Measurements from ENCODE around the gene KHDRBS2.
"Not testable (repeated sequence)": the region's sequence is repeated elsewhere in the genome, so short reads cannot be mapped to it uniquely, and the experiment has no call there.

The KHDRBS2 gene

DNA sequence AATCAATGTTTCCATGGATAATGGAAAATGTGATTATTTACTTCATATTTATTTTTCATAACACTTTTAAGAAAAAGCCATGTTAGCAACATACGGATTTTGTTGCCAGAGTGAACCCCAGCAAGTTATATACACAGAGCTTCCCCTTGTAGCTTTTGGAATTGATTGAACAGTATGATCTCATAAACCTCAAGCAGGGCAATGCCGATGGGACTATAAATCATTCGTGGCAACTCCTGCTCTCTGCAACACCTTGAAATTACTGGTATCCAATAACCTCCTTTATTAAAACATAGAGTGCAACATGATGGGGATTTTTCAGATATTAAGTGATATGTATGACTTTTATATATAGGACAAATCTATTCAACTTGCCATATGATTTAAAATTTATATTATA lies 428.5 kb downstream of the KHDRBS2 start:
- DNase-seq (ENCODE audit: low spot score) = no peak

DNA sequence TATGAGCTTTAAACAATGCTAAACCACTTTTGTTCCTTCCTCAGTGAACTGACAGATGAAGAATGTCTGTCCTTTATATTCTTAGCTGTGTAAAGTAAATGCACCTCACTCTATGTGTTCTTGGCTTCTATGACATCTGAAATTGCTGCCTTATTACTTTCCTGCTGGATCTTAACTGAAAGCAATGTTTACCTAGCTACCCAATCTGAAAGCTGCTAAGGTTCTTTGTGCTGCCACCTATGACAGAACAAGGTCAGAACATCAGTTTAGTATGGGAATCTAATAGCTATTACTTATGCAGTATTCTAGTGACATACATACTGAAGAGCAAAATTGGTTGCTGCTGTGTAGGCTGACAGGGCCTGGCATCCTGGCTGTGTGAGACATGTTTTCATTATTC lies 444.1 kb downstream of the KHDRBS2 start:
- DNase-seq (ENCODE audit: low spot score) = no peak

DNA sequence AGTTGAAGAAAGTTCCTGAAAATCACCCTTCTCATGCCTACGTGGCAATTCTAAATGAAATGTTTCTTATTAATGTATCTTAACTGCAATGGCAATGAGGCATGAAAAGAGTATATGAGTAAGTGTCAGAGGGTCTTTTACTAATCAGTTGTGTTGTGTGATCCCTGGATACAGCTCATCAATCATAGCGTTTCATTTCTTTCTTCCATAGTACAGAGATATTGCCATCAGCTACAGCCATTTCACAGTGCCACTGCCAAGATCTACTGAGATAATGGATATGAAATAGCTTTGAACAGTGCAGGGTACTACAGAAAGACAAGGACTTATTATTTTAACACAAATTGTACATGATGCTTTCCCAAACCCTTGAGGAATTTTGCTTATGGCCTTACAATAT lies 450.8 kb downstream of the KHDRBS2 start:
- DNase-seq (ENCODE audit: low spot score) = no peak

DNA sequence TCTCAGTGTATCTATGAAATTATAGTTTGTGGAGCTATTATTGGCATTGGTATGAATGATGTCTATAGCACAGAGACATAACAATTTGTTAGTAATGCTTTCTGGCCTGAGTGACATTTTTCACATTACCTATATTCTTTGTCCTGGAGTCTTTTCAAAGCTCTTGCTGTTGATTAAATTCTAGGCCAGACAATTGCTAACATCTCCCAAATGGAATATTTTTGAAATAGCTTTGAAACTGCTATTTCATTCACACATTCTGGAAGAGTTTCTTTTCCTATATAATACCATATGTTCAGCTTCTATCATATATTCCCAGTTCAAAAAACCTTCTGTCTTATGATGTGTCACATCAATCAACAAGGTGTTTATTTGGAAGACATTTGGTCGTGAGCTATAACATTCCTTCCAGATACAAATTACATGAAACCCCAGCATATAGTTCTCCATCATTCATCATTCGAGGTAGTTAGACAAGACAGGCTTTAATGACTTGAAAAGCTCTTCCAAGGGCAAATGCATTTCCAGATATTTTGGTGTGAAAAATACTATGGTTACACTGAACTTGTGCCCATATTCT lies 452.8 kb downstream of the KHDRBS2 start:
- DNase-seq (ENCODE audit: low spot score) = no peak

DNA sequence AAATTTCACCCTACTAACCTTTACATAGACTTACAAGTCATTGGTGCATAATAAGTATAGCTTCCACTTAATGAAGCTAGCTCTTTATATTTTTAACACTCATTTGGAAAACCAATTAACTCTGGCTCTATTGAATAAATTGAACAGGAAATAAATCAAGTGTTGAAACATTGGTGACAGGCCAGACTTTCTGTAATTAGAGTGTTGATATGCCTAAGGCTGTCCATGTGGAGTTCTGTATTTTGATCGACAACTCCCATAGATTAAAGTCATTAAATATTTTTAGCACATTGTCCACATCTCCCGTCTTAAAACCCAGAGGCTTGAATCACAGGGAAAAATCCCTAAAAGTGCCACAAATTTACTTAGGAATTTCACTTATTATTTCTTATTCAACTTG lies 468.3 kb downstream of the KHDRBS2 start:
- no peak for DNase-seq (ENCODE audit: low spot score)

DNA sequence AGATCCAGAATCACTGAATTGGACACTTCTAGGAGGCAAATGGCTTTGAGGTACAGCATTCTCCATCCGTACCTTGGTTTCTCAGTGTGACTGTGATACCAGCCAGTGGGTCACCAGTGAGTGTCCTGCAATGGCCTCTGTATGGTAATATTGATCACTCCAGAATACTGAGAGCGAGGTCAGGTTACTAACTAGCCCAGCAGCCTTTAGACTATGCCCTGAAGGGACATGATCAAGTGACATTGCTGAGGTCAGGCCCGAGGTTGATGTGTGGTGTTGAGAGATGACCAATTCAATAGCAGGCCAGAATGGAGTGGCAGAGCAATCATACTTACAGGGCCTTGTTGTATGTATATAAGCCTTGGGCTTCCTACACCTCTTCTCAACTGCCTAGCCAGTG lies 476.0 kb downstream of the KHDRBS2 start:
- DNase-seq (ENCODE audit: low spot score) = no peak

DNA sequence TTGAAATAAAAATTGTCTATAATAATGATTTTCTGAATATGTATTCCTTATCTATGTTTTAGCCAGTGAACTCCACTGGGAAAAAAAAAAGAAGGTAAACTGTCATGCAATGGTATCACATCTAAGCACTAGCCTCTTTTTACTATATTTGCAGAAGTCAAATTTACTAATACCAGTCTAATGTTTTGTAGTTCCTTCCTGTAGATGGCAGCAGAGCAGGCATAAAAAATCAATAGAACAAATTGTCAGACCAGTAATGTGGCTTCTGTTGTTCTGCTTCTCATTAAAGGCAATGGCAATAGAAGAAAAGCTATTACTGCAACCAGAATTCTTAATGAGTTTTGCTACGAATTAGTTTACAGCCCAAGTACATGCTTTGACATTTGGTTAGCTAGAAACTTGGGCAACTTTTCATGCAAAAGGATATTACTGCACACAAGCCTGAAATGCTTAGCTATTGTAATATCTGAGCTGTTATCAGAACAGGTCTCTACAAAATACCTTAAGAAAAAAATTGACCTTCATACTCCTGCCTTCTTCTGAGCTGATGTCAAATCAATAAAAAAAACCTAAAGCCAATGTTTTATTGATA lies 476.9 kb downstream of the KHDRBS2 start:
- peak; percentile 4 for DNase-seq (ENCODE audit: low spot score)

DNA sequence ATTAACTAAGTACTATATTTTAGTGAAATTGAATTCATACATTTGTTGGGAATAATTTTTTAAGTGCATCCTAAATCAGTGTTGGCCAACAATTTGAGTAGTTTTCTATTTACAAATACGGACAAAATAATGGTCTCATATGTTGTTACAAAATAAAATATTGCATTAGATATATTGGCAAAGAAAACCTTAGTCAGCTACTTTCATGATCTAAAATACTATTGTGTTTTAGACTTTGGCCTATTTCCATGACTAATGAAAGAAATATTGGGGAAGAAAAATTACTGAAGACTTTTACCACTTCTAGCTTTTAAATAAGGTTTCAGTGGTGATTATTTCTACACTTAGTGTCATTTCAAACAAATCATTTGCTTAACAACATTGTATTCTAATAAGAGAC lies 498.0 kb downstream of the KHDRBS2 start:
- no peak for DNase-seq (ENCODE audit: low spot score)

DNA sequence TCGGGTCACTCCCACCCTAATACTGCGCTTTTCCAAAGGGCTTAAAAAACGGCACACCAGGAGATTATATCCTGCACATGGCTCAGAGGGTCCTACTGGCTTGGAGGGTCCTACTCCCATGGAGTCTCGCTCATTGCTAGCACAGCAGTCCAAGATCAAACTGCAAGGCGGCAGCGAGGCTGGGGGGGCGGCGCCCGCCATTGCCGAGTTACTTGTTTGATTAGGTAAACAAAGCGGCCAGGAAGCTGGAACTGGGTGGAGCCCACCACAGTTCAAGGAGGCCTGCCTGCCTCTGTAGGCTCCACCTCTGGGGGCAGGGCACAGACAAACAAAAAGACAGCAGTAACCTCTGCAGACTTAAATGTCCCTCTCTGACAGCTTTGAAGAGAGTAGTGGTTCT lies 516.6 kb downstream of the KHDRBS2 start:
- not testable (repeated sequence) for DNase-seq (ENCODE audit: low spot score)

DNA sequence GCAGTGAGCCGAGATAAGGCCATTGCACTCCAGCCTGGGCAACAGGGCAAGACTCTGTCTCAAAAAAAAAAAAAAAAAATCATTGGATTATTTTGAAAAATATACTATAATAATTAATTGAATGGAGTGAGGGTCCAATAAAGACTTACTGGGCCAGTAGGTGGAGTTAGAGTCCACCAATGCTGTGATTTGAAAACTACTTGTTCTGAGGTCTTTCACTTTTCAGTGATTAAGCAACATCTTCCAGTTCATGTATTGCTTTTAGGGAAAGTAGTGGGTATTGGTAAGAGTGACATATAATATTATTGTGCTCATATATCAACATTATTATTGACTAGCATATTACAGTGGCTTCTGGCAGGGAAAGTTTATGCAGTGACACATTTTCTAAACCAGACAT lies 530.3 kb downstream of the KHDRBS2 start:
- DNase-seq (ENCODE audit: low spot score) = no peak

DNA sequence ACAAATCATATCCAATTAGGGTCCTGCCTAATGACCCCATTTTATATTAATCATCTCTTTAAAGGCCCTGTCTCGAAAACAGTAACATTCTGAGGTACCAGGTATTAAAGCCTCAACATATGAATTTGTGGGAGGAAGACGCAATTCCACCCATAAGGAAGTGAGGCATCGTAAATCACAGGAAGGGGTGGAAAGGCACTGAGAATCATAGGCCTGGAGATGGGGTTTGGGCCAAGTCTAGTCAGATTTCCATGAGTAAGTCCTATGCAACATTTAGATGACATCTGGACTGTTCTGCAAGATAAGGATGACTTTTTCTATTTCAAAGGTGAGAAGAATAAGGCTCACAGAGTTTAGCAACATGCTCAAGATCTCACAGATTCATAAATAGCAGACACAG lies 534.0 kb downstream of the KHDRBS2 start:
- no peak for DNase-seq (ENCODE audit: low spot score)

DNA sequence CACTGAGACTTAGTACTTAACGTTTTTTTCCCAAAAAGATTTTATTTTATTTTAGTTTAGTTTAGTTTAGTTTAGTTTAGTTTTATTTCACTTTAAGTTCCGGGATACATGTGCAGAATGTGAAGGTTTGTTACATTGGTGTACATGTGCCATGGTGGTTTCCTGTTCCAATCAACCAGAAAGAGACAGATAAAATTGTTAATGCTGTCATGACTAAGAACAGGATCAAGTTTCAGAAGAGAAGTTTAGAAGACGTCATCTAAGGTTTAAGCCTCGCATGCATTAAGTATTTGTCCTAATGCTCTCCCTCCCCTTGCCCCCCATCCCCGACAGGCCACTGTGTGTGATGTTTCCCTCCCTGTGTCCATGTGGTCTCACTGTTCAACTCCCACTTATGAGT lies 540.0 kb downstream of the KHDRBS2 start:
- no peak for DNase-seq (ENCODE audit: low spot score)

DNA sequence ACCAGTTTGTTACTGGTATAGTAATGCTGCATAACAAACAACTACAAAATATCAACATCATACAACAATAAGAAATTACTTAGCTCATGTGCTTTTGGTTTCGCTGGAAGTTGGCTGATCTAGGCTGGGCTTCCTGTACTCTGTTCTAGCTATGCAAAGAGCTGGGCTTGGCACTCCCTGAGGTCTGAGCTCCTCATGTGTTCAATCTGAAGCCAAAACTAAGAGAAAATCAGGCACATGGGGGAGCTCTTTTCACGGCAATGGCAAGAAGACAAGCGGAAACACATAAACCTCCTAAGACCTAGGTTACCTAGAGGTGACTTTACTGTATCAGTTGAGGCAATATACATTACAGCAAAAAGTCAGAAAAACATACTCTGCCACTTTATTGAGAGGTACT lies 574.2 kb downstream of the KHDRBS2 start:
- no peak for DNase-seq (ENCODE audit: low spot score)

DNA sequence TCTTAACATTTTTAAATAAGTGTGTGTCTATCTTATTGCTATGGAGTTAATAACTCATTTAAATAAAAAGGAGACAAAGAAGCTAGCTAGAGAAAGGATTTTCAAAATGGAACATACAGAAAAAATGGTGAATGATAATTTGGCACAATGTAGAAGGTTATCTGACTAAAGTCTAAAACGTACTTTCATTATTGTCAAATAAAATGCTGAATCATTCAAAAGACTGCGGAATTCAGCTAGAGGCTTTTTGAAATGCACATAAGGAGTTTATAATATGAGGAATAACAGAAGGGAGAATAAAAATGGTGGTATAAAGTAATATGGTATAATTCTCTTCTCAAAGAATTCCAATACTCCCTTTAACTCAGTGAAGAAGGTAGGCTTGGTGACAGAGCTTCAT lies 597.9 kb downstream of the KHDRBS2 start:
- DNase-seq (ENCODE audit: low spot score) = no peak

DNA sequence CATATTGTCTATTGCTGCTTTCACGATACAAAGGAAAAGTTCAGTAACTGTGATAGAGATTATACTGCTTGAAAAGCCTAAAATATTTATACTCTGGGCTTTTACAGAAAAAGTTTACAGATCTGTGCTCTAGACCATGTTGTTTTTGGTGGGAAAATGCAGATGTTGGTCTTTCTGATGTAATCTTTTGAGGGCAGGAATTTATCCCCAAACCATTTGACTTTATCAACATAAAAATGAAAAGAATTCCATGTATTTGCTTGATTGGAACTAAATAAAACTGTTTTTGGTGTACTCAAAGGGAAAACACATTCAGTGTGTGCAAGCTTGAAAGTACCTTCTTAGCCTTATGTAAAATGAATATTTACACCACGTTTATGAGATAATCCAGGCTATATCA lies 603.5 kb downstream of the KHDRBS2 start:
- no peak for DNase-seq (ENCODE audit: low spot score)

DNA sequence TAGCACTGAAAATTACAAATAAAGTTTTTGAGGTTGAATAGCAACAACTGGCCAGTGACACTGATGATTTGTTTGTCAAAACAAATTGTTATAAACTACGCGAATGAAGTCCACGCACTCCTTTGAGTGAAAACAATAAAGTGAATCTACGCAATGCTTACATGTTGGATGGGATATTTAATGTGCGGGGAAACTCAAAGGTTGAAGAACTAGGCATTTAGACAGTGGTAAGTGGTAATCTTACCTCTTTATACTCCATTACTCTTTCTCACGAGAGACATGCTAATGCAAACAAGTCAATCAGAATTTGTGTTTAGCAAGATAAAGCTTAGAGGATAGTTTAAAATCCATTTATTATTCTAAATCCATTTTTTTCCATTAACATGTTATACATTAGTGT lies 606.4 kb downstream of the KHDRBS2 start:
- no peak for DNase-seq (ENCODE audit: low spot score)

DNA sequence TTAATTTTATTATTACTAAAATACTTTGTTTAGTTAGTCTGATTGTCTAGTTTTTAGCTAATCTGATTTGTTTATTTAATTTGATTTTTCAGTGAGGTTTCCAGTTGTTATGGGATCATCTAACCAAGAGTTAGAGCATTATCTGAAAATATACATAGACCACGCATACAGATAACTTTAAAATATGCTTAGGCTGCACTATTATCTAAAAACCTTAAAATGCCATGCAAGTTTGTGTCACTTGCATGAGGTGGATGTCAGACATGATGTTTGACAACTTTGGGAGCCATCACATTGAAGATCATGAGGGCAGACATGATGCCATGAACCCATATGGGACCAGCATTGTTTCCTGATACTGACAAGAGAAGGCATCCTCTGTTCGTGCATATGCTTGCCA lies 610.3 kb downstream of the KHDRBS2 start:
- no peak for DNase-seq (ENCODE audit: low spot score)

DNA sequence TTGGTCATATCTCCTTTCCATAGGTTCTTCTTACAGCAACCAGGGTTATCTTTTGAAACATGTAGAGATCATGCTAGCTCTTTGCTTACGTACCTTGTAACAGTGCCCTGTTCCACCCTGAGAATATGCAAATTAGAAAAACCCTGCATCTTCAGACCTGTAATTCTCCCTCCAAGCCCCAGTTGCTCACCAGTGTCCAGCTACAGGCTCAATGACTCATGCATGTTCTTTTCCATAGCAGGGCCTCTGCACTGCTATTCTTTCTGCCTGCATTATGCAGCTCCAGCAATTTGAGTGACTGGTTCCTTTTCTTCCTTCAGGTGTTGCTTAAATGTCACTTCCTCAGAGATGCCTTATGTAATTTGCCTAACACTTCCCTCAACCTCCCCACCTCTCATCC lies 636.2 kb downstream of the KHDRBS2 start:
- no peak for DNase-seq (ENCODE audit: low spot score)

DNA sequence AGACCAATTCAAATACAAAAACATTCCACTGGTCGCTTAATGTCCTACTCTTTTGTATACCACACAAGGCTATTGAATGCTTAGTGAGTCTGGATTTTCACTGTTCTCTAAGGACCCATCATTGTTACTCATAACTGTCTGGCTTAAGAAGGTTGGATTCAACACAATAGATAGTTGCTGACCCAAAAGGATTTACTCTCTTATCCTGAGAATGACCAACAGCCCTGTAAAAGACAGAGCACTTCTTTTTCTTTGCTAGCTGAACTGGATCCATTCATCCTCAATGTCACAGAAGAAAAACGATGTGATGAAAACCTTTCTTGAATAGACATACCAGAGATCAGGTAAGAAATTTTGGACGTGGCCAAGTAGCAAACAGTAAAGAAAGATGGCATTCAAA lies 645.6 kb downstream of the KHDRBS2 start:
- no peak for DNase-seq (ENCODE audit: low spot score)

Data from HuH-7.5 (cell line).